HepG2 (cell line): Measurements from ENCODE around the gene TTBK1. TPM values are rescaled to one million over a fixed set of nuclear protein-coding genes. Genes with fewer than 3 reads are reported as not detected.

Experiments
- AFF4 ChIP-seq: sonication (generic); formaldehyde crosslinking; IDR thresholded peaks from 2 replicates; pipeline ENCODE4 v1.4.0; 2020; ENCODE audit warnings: missing genetic modification reagents
- AHR ChIP-seq: IDR thresholded peaks from 2 replicates; pipeline ENCODE4 v1.6.1; 2018; ENCODE audit warnings: missing genetic modification reagents, missing compliant biosample characterization
- ARNT ChIP-seq: fragments of 450-650 bp; IDR thresholded peaks from 2 replicates; pipeline ENCODE4 v1.6.1; 2017
- CCDC6 ChIP-seq: sonication (generic); formaldehyde crosslinking; IDR thresholded peaks from 2 replicates; pipeline ENCODE4 v1.8.1; 2022; ENCODE audit warnings: mild to moderate bottlenecking, missing genetic modification reagents, moderate library complexity
- ETV6 ChIP-seq: sonication (generic); formaldehyde crosslinking; conservative IDR thresholded peaks from 2 replicates; pipeline ENCODE4 v1.4.0; 2020; ENCODE audit warnings: missing genetic modification reagents
- FOXK1 ChIP-seq: sonication (generic); formaldehyde crosslinking; IDR thresholded peaks from 2 replicates; pipeline ENCODE4 v1.4.0; 2020; ENCODE audit warnings: low read depth, missing genetic modification reagents, borderline replicate concordance
- HINFP ChIP-seq: sonication (generic); formaldehyde crosslinking; IDR thresholded peaks from 2 replicates; pipeline ENCODE4 v1.4.0; 2020; ENCODE audit warnings: low read depth, mild to moderate bottlenecking, missing genetic modification reagents
- HNF4G ChIP-seq, 2 experiments: sonication (generic) in 1 of 2; formaldehyde crosslinking in 1 of 2; IDR thresholded peaks; 2 replicates each; pipeline versions ENCODE4 v1.4.0 to v1.6.1; 2011 to 2020; ENCODE audit warnings: borderline replicate concordance in 2 of 2, low read depth in 2 of 2, mild to moderate bottlenecking in 2 of 2, low read length in 1 of 2, missing genetic modification reagents in 1 of 2, moderate library complexity in 1 of 2
- MXD1 ChIP-seq: sonication (generic); formaldehyde crosslinking; IDR thresholded peaks from 2 replicates; pipeline ENCODE4 v1.4.0; 2020; ENCODE audit warnings: mild to moderate bottlenecking, missing genetic modification reagents
- NR2F6 ChIP-seq, 2 experiments: IDR thresholded peaks; 2 replicates each; pipeline ENCODE4 v1.6.1; 2016; ENCODE audit warnings: antibody characterized with exemption in 1 of 2, mild to moderate bottlenecking in 1 of 2
- POLR2G ChIP-seq: fragments of 200-400 bp; formaldehyde crosslinking; IDR thresholded peaks from 2 replicates; pipeline ENCODE4 v1.6.1; 2018; ENCODE audit warnings: mild to moderate bottlenecking, low read depth, low read length, moderate library complexity
- RXRB ChIP-seq: IDR thresholded peaks from 2 replicates; pipeline ENCODE4 v1.6.1; 2016; ENCODE audit warnings: borderline replicate concordance, missing genetic modification reagents, missing compliant biosample characterization
- SALL1 ChIP-seq: sonication (generic); formaldehyde crosslinking; IDR thresholded peaks from 2 replicates; pipeline ENCODE4 v1.8.0; 2022; ENCODE audit warnings: mild to moderate bottlenecking, missing genetic modification reagents
- XRCC5 ChIP-seq: fragments of 200-400 bp; formaldehyde crosslinking; optimal IDR thresholded peaks from 2 replicates; pipeline ENCODE3; 2017; ENCODE audit warnings: mild to moderate bottlenecking, low read length
- ZC3H13 ChIP-seq: sonication (generic); formaldehyde crosslinking; IDR thresholded peaks from 2 replicates; pipeline ENCODE4 v1.8.1; 2023; ENCODE audit warnings: mild to moderate bottlenecking, missing genetic modification reagents, moderate library complexity
- ZFX ChIP-seq: sonication (generic); formaldehyde crosslinking; IDR thresholded peaks from 2 replicates; pipeline ENCODE4 v1.4.0; 2020; ENCODE audit warnings: mild to moderate bottlenecking, low read depth, missing genetic modification reagents, moderate library complexity
- ZNF276 ChIP-seq: sonication (generic); formaldehyde crosslinking; IDR thresholded peaks from 2 replicates; pipeline ENCODE4 v1.4.0; 2020; ENCODE audit warnings: mild to moderate bottlenecking, low read depth, missing genetic modification reagents
- ZNF691 ChIP-seq: sonication (generic); formaldehyde crosslinking; IDR thresholded peaks from 2 replicates; pipeline ENCODE4 v1.4.0; 2020; ENCODE audit warnings: missing genetic modification reagents, low read depth, mild to moderate bottlenecking, borderline replicate concordance
- ZNF879 ChIP-seq: sonication (generic); formaldehyde crosslinking; IDR thresholded peaks from 2 replicates; pipeline ENCODE4 v1.8.1; 2023; ENCODE audit warnings: missing genetic modification reagents
- polyA plus RNA-seq, 8 experiments: library from polyadenylated mRNA; depleted of rRNA in 3 of 8; stranded (reverse) in 7 of 8; unstranded in 1 of 8; fragments of >200 nt; fragmentation: Illumina TruSeq in 4 of 8; extraction: Trizol in 4 of 8; gene quantifications; 2 replicates each; pipeline versions ENCODE4 v1.2.1 to v1.2.3, GENCODE V29; 2011 to 2016; ENCODE audit warnings: low read depth in 4 of 8, missing spikeins in 1 of 8, mixed read lengths in 1 of 8; ENCODE audit not compliant: insufficient read depth in 1 of 8
- total RNA-seq, 5 experiments: library from RNA; depleted of rRNA; stranded (reverse); fragments of >200 nt; fragmentation: Illumina TruSeq; extraction: Trizol; gene quantifications; 2 replicates each; pipeline ENCODE4 v1.2.3, GENCODE V29; 2016; ENCODE audit warnings: low read depth in 1 of 5

Gene TTBK1
- total and polyA plus RNA-seq, 2 of the 13 experiments (the other 11 are each of a cell fraction or from before 2014, with no cell fraction given): 0.24 to 0.33 TPM

- TF ChIP-seq HINFP (CRISPR knock-in tag) (peak; percentile 58; the same call in 1 of the 2 replicates), RXRB (CRISPR knock-in tag) (peak; percentile 88), ZNF276 (CRISPR knock-in tag) (peak; percentile 83; the same call in 1 of the 2 replicates), NR2F6 (IDR thresholded peaks at IDR 0.05) (no peak; the same call in 1 of the 2 replicates), NR2F6 (CRISPR knock-in tag; IDR thresholded peaks at IDR 0.05) (peak; percentile 76), CCDC6 (CRISPR knock-in tag) (no peak), HNF4G (IDR thresholded peaks at IDR 0.05; ENCODE audit: borderline replicate concordance, low read depth, low read length) (peak; percentile 91; the same call in 1 of the 2 replicates), HNF4G (CRISPR knock-in tag; IDR thresholded peaks at IDR 0.05; ENCODE audit: borderline replicate concordance, low read depth) (peak; percentile 97), AFF4 (CRISPR knock-in tag) (peak; percentile 65; the same call in 1 of the 2 replicates), SALL1 (CRISPR knock-in tag) (peak; percentile 88), FOXK1 (peak; percentile 31; the same call in 1 of the 2 replicates), MXD1 (0 out of 2 replicates have a peak, but pooled peaks have one; percentile 17), XRCC5 (peak; percentile 51), ZNF691 (CRISPR knock-in tag) (peak; percentile 71), ZFX (CRISPR knock-in tag) (peak; percentile 99), ZNF879 (CRISPR knock-in tag) (no peak), ETV6 (CRISPR knock-in tag) (peak; percentile 36; the same call in 1 of the 2 replicates), ZC3H13 (CRISPR knock-in tag) (0 out of 2 replicates have a peak, but pooled peaks have one; percentile 41), POLR2G (peak; percentile 57), ARNT (no peak), AHR (CRISPR knock-in tag) (0 out of 2 replicates have a peak, but pooled peaks have one; percentile 23)
Observed at GRCh38 chr6:43276577-43277305, 33.5 kb downstream of the TTBK1 start (continued).
